HG03103 (cell line): Measurements from ENCODE around the gene TMEM140.
"Not testable (repeated sequence)": the region's sequence is repeated elsewhere in the genome, so short reads cannot be mapped to it uniquely, and the experiment has no call there.

ENCODE experiments used
- ATAC-seq: cut with Tn5 transposase; IDR thresholded peaks from one replicate; pipeline ENCODE4 v1.9.1; 2021; ENCODE audit warnings: low read depth; ENCODE audit not compliant: unreplicated experiment

TMEM140 gene

GRCh38 chr7:135171581-135172291 is 23.9 kb downstream of the TMEM140 start:
- ATAC-seq, result not testable (repeated sequence)

- ATAC-seq, result not testable (repeated sequence)
Observed at GRCh38 chr7:135173916-135174315, 26.0 kb downstream of the TMEM140 start.

- ATAC-seq, result no peak
Observed at GRCh38 chr7:135174941-135175340, 27.1 kb downstream of the TMEM140 start.

GRCh38 chr7:135175931-135176330 is 28.1 kb downstream of the TMEM140 start:
- no peak for ATAC-seq

- ATAC-seq, result no peak
Observed at GRCh38 chr7:135177028-135177696, 29.3 kb downstream of the TMEM140 start.

- no peak for ATAC-seq
Observed at GRCh38 chr7:135178364-135178763, 30.5 kb downstream of the TMEM140 start.

GRCh38 chr7:135179321-135179925 is 31.6 kb downstream of the TMEM140 start:
- no peak for ATAC-seq

- ATAC-seq, result no peak
Observed at GRCh38 chr7:135180122-135180521, 32.2 kb downstream of the TMEM140 start.

- no peak for ATAC-seq
Observed at GRCh38 chr7:135181261-135181928, 33.5 kb downstream of the TMEM140 start.

- no peak for ATAC-seq
Observed at GRCh38 chr7:135181929-135182678, 34.2 kb downstream of the TMEM140 start.

GRCh38 chr7:135183478-135183877 is 35.6 kb downstream of the TMEM140 start:
- no peak for ATAC-seq

GRCh38 chr7:135184254-135184841 is 36.5 kb downstream of the TMEM140 start:
- ATAC-seq, result no peak

- no peak for ATAC-seq
Observed at GRCh38 chr7:135185471-135186260, 37.8 kb downstream of the TMEM140 start.

- no peak for ATAC-seq
Observed at GRCh38 chr7:135186261-135186540, 38.3 kb downstream of the TMEM140 start.

- peak; percentile 38 for ATAC-seq
Observed at GRCh38 chr7:135186841-135187253, 39.0 kb downstream of the TMEM140 start.

GRCh38 chr7:135188298-135188984 is 40.6 kb downstream of the TMEM140 start:
- peak; percentile 44 for ATAC-seq

- no peak for ATAC-seq
Observed at GRCh38 chr7:135189221-135189662, 41.4 kb downstream of the TMEM140 start.

- ATAC-seq, result no peak
Observed at GRCh38 chr7:135189961-135190360, 42.1 kb downstream of the TMEM140 start.

GRCh38 chr7:135190703-135191102 is 42.8 kb downstream of the TMEM140 start:
- no peak for ATAC-seq
